GM18508 (cell line): ENCODE data around the gene CSH2.
A peak's percentile ranks its signal among the peaks of the same experiment; 100 is the strongest.

Experiments
- ATAC-seq: cut with Tn5 transposase; IDR thresholded peaks from one replicate; pipeline ENCODE4 v1.9.1; 2021; ENCODE audit warnings: moderate number of reproducible peaks; ENCODE audit not compliant: insufficient read depth, unreplicated experiment

The CSH2 gene

DNA sequence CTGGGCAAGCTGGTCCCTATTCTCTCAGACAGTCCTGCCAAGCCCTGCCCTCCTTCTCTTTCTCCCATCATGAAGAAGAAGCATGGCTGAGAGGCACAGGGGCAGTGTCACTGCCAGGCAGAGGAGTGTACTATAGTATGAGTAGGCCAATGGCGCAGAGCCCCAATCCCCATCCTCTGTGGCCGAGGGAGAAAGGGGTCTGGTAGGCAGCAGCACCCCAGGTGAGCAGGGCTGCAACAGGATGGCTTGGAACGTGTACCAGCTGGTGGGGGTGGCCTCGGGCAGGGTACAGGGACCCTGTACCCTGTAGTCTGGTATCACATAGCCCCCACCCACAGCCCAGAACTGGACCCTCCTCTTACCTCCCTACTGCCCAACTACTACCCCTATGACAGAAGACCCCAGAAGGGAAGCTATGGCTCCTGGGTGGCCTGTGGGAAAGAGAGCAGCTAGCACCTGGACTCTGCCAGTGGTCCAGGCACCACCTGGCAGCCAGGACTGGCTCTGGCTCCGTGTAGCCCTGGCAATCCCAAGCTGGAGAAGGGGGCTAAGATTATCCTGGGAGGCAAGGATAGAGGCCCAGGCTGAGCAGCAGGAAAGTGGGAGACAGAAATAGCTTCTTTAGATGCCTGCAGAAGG, 35.4 kb downstream of the CSH2 start:
- ATAC-seq: no peak

DNA sequence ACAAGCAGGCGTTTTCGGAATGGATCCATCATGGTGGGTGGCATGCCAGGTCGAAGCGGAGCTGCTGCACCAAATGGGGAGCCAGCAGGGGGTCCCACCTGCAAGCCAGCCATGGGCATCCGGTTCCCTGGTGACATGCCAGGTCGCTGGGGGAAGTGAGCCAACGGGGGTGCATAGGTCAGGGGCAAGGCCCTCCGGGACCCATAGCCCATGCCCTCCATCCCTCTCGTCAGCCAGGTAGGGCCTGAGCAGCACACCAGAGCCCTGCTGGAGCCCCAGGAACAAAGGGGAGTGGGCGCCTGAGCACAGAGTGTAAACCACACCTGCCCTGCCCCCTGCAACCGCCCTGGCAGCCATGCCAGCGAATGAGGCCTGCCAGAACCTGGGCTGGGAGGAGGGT, 36.0 kb downstream of the CSH2 start:
- no peak for ATAC-seq

DNA sequence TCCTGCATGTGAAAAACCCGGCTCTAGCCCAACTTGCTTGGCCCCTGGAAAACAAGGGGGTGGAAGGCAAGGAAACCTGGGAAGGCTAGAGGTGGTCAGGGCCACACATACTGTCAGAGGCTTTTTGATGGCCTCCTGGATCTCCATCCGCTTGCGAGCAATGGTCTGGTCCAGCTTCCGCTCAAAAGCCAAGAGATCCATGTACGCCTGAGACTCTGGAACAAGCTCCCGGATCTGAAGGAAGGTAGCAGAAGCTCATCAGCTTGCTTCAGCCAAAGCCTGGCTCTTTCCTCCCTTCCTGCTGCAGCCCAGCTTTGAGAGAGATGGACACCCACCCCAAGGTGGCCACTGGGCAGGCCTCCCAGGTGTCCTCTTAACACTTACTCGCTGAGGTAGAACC, 36.7 kb downstream of the CSH2 start:
- ATAC-seq: no peak

DNA sequence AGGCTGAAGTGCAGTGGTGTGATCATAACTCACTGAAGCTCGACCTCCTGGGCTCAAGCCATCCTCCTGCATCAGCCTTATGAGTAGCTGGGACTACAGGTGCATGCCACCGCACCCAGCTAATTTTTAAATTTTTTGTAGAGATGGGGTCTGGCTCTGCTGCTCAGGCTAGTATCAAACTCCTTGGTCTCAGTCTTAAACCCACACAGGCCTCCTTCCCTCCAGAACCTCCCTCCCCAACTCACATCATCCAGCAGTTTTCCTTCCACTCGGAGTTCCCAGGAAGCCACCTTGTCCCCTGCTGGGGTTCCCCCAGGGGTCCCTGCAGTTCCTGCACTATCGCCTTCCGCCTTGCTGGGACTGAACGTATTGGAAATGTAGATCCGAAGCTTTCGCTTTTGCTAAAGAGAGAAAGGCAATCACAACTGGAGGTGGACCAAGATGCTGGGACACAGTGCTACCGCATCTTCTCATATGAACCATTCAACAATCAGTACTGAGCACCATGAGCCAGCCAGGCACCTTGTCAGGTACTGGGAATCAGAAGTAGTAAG, 38.2 kb downstream of the CSH2 start:
- ATAC-seq: no peak

DNA sequence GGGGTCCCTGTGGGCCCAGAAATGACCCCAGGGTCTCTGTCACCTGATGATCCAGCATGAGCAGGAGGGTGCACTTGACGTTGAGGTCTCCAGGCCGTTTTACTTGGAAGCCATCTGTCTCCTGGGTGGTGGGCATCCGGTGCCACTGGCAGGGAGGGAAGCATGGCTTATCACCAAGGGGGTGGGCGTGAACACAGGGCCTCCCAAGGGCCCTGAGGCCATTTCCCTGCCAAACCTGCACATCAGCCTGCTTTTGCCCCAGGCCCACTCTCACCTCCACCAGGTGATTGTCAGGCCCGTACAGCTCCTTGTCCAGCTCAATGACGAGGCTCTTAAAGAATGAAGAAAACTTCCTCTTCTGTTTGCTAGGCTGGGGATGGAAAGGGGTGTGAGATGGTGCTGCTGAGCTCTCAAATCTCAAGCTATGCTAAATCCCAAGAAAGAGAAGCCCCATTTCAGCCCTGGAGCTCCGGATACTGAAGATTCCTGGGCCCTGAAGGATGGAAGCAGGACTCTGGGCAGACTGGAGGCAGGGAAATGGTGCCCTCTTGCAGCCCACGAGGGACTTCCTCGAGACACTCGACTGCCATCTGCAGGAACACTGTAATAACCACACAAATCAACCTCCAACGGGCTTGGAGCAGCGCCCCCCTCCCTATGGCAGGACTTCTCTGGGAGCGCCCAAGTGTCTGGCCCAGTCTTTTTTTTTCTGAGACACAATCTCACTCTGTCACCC, 38.9 kb downstream of the CSH2 start:
- no peak for ATAC-seq

DNA sequence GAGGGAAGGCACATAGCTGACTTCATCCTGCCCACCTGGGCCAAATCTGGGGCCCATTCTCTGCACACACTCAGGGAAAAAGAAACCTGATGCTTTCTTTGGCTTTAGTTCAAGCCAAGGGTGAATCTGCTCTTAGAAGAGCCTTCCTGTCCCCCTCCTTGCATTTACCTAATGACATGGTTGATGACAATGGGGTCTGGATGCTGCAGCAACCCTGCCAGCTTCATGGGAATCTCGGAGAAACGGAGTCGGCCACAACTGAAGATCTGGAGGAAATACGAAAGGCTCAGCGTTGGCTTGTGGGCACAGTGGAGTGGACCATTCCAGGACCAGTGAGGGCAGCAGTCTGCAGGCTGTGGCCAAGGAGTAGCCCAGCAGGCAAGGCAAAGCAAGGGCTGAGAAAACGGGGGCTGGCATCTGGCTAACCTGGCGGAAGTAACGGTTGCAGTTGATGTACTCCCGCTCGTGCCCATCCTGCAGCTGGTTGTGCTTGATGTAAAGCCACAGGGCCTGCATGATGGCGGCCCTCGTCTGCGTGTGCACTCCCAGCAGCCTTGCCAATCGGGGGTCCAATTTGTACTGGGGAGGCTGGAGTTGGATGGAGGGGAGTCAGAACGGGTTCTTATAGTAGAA, 39.6 kb downstream of the CSH2 start:
- no peak for ATAC-seq

DNA sequence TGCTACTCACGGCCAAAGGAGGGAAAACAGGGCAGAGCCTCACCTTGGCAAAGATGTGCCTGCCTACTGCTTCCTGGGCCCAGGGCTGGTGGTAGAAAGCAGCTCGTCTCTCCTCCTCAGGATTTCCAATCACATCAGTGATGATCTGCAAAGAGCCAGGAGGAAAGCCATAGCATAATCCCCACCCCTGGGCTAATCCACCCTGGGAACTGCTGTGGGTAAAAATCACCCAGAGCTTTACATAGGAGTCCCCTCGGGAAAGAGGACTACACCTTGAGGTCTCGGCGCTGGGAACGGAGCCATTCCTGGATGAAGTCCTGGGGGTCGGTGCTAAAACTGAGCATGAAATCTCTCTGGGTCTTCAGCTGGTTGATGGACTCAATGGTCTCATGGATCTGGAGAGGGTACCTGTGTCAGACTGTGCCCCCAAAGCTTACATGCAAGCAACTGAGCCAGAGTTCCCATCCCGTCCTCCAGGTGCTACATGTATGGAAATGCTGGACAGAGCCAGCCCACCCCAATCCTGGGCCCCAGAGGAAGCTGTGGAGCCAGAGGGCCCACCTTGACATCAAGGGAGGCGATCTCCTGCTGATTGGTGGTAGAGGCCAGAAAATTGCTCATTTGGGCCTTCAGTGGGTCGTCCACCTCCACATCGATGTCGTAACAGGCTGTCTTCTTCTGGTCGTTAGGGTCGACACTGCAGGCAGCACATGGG, 40.3 kb downstream of the CSH2 start:
- no peak for ATAC-seq

DNA sequence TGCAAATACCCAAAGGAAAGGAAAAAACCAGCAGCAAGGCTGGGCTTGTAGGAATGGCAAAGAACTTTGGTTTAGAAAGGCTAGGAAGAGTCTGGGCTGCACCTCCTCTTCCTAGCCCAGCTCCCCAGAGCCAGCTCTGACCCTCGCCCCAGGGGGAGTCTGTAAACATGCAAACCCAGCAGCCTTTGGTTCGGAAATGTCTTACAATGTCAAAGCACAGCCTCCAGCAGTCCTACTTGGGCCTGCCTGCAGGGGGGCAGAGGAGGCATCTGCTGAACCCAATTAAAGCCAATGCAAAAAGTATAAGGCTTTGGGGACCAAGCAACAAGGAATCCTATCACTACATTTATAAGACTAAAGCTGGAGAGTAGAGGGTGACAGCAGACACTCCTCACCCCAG, 41.0 kb downstream of the CSH2 start:
- no peak for ATAC-seq

DNA sequence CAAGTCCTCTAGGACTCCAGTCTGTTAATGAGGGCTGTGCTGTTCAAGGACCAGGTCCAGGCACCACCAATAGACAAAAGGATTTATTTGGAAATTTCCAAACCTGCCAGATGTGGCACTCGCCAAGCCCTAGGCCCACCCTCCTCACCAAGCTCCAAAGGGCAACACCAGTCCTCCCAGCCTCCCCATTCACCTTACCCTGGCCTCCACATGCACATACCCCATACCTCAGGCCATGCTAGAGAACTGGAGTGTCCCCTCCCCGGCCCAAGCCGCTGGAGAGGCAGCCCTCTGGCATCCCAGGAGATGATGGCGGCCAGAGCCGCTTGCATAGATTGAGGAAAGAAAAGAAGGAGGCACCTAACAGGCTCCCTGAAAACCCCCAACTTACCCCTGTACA, 41.5 kb downstream of the CSH2 start:
- ATAC-seq: no peak

DNA sequence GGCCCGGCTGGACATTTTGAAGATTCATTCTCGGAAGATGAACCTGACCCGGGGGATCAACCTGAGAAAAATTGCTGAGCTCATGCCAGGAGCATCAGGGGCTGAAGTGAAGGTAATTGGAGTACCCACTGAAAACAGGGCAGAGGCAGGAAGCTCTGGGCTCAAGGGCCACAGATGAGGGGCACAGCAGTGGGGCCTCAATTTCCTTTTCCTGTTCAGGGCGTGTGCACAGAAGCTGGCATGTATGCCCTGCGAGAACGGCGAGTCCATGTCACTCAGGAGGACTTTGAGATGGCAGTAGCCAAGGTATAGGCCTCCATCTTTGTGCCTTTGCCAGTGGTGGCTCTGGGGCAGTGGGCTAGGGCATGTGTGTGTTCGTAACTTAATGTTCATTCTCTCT, 42.0 kb downstream of the CSH2 start:
- no peak for ATAC-seq

DNA sequence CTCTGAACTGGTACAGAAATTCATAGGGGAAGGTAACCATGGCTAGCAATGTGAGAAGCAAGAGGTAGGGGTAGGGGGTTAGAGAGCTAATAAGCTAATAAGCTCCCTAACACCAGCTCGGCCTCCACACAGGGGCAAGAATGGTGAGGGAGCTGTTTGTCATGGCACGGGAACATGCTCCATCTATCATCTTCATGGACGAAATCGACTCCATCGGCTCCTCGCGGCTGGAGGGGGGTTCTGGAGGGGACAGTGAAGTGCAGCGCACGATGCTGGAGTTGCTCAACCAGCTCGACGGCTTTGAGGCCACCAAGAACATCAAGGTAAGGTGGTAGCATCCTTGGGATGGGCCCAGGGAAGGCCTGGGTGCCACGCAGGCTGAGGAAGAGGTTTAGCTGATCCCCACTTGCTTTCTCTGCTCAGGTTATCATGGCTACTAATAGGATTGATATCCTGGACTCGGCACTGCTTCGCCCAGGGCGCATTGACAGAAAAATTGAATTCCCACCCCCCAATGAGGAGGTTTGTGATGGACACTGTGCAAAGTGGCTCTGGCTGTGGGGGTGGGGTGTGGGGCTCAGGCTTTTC, 42.5 kb downstream of the CSH2 start:
- ATAC-seq: no peak

DNA sequence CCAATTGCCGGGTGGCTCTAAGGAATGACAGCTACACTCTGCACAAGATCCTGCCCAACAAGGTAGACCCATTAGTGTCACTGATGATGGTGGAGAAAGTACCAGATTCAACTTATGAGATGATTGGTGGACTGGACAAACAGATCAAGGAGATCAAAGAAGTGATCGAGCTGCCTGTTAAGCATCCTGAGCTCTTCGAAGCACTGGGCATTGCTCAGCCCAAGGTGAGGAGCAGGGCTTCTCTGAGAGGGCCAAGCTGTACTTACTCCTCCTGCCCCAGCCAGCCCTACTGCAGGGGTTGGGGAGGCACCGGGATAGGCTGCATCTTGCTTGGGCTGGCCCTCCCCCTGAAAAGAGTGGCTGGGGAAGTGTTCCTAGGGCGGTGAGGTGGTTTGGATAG, 43.2 kb downstream of the CSH2 start:
- ATAC-seq: no peak

DNA sequence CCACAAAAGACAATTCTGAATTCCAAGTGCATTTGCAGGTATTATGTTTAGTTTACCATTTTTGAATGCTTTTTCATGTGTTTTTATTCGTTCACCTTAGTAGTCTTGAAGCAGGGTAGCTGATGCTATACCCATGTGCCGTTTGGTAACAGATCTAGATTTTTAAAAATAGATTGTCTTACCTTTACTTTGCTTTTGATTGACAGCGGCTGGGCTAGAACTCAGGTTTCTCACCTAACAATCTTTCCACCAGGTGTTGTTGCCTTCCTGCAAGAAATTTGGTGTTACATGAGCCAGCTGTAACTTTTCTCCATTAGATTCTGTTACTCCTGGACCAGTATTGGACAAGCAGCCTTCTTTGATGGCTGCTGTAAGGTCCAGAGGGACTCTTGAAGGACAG, 44.5 kb downstream of the CSH2 start:
- no peak for ATAC-seq

DNA sequence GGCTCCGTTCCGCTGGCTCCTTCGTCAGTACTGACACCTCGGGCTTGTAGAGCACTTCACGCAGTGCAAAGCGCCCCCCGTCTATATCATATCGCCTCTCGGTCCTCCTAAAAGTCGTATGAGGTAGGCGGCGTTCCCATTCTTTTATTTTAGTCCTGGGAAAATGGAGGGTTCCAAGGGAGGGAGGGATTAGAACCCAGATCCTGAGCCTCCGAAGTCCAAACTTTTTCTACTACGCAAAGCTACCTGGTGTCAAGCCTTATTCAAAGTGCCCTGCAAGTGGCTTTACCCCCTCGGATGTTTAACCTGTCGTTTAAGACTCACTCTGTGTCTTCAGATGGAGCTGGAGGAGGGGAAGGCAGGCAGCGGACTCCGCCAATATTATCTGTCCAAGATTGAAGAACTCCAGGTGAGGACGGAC, 45.7 kb downstream of the CSH2 start:
- no peak for ATAC-seq

DNA sequence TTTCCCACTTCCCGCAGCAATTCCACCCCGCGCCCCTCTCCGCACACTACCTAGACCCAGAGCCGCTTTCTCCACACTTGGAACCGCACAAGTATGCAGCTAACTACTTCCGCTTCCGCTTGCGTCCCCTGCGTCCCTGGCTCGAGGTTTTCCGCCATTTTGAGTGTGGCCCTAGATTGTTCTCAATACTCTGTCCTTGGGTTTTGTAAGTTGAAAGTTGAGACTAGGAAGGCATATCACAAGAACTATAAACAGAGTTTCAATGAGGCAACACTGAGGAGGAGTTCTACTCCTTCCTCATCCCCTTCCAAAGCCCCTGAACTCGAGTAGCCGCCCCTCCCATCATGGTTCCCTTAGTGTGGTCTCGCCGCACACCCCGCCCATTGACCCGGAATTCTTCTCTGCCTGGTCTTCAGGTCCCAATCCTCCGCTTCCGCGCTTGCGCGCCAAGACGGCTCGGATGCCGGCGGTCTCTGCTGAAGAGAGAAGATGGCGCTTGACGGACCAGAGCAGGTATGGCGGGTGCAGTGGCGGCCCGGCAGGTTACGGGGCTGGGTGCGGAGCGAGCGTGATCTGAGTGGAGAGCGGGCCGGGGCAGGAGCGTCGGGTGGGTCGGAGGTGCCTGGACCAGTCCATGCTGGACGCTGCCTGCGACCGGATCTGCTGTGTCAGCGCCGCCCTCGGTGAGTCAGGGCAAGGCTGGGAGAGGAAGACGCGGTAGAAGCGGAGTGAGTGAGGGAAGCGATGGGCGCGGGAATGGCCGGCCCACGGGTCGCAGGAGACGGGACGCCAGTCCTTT, 46.3 kb downstream of the CSH2 start, which contains the start of the genes FTSJ3 and PSMC5:
FTSJ3 (minus strand) TSS at position 662 of the 799 bp plus-strand sequence. CDS start 761 bp downstream, outside the sequence.
PSMC5 (plus strand) TSS at position 430 of the 799 bp plus-strand sequence; CDS start at position 490, 60 bp downstream.
- ATAC-seq: peak; percentile 46

DNA sequence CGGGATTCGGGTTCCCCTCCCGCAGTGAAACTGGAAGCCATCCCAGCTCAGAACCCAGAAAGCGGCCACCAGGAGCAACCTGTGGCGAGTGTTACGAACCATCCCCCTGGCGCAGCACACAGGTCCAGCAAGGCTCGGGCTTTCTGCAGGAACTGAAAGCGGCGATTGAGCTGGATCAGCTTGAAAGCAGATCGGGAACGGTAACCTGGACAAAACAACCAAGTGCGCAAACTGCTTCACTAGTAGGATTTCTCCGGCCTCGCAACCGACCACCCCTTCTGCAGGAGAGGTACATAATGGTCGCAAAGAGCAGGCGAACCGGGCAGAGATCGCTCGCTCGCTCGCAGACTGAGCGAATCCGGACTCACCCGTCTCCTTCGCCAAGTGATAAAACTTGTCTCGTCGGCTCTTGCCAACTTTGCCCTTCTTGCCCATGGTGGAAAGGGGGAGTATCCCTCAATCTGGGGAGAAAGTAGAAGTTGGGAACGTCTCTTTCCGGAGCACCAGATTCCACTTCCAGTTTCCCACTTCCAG, 46.9 kb downstream of the CSH2 start:
- no peak for ATAC-seq

DNA sequence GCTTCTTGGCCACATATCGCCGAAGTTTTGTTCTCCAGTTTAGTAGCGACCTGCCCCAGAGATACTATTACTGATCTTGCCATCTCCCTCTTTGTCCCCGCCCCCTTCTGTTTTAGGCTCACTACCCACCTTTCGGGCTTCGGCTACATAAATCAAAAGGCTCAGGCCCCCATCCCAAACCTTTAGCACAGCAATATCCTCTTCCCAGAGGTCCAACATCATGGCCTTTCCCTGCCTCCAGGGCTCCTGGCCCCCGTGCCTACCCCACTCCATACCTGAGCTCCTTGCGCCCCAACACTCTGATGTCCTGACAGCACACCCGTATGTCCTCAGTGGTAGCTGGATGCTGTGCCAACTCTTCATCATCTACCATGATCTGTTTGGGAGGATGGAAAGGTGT, 49.1 kb downstream of the CSH2 start:
- ATAC-seq: no peak

DNA sequence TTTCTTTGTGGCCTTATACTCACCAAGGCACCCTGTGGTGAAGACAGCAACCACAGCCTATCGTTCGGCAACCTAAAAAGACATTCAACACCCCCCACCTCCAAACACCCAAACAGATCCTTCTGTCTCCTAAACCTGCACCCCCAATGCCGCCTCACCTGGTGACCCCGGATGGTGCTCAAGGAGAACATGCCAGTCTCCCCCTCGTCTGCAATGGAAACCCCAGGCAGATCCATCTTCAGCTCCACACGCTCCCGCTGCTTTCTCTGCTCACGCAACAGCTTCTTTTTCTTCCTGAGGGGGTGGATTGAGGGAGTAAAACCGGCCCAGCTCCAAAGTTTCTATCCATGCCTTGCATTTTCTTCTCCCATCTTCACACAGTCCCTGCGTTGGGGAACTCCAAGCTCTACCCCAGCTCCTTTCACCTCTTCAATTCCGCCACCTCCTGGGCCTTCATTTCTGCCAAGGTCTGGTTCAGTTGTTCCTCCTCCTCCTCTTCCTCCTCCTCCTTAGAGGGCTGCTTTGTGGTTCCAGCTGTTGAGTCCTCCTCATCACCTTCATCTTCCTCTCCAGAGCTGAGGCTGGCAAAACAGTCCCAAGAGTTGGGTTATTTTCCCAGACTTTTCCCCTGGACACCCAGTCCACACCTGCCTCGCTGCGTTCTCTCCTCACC, 49.7 kb downstream of the CSH2 start:
- no peak for ATAC-seq

DNA sequence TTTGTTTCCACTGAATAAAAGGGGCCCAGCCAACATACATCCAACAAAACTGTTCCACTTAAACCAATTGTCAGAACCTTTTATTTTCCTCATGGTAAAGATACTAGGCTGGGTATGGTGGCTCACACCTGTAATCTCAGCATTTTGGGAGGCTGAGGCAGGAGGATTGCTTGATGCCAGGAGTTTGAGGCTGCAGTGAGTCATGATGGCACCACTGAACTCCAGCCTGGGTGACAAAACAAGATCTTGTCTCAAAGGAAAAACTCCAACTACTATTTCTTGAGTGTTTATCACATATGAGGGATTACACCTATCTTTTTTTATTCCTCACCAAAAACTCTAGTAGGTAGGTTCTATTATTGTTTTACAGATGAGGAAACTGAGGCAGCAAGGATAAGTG, 50.9 kb downstream of the CSH2 start:
- ATAC-seq: no peak
